LNCAP (cell line): Measurements from ENCODE around the gene EXD3.

Experiments
- CTCF ChIP-seq: fragments of 450-650 bp; IDR thresholded peaks from 2 replicates; pipeline ENCODE4 v1.5.1; 2017; ENCODE audit warnings: mild to moderate bottlenecking

Gene EXD3

GRCh38 chr9:137408651-137409405 is 14.1 kb downstream of the EXD3 start:
- no peak for TF ChIP-seq CTCF

GRCh38 chr9:137407590-137408300 is 15.2 kb downstream of the EXD3 start:
- no peak for TF ChIP-seq CTCF

- peak; percentile 25; the same call in 1 of the 2 replicates for TF ChIP-seq CTCF
These were observed 15.9 kb downstream of the EXD3 start for GRCh38 chr9:137406876-137407589.

- TF ChIP-seq CTCF: no peak
These were observed 16.7 kb downstream of the EXD3 start for GRCh38 chr9:137406085-137406760.

- no peak for TF ChIP-seq CTCF
These were observed 17.3 kb downstream of the EXD3 start for GRCh38 chr9:137405677-137406081.

- no peak for TF ChIP-seq CTCF
These were observed 17.9 kb downstream of the EXD3 start for GRCh38 chr9:137404961-137405567.

- TF ChIP-seq CTCF: no peak
These were observed 19.7 kb downstream of the EXD3 start for GRCh38 chr9:137403269-137403668.
